ENCODE results near the gene PTP4A2.

Gene PTP4A2

GRCh38 chr1:31885851-31886250 lies 52.3 kb downstream of the PTP4A2 start:
- DNase-seq (ENCODE audit: low read depth) = no peak

- no peak for DNase-seq (ENCODE audit: low read depth)
Observed at GRCh38 chr1:31883357-31883942, 54.7 kb downstream of the PTP4A2 start.

DNA sequence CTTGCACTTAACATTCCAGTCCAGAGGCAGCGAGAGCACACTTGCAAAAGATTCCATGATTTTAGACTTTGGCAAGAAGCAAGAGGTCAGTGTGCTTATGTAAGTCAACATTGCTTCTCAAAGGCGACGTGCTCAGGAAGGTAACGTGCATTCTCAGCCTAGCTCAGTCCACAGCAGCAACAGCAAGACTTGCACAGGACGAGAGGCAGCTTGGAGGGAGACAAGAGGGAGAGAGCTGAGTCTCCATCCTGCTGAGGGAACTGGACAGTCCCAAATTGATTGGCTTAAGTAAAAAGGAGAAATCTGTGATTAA lies 56.5 kb downstream of the PTP4A2 start:
- DNase-seq (ENCODE audit: low read depth) = no peak

DNA sequence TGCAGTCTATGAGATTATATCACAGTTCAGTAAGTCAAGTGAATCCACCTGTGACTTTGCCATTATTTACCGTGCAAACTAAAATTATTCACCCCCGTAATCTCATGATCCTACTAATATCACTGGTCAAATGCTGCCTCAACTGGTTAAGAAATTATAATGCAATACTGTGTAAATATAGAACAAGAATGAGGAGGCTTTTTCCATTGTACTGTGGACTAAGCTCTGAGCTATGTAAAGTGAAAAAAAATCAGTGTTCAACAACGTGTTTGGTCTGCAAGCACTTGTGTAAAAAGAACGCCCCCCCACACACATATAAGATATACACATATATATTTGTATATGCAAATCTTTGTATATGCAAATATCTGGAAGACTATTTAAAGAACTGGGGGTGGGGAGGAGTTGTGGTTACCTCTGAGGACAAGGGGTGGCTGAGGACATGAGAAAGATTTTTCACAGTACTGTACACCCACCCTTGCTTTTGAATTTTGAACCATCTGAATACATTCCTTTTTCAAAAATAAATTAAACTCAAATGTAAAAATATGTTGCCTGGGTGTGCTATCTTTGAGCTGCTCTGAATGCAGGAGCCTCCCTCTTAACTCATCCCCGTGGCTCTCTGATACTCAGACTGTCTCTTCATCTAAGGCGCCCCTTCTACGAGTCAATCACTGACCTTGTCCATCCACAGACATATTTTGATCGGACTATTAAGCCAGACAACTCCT lies 57.0 kb downstream of the PTP4A2 start:
- DNase-seq (ENCODE audit: low read depth) = no peak

DNA sequence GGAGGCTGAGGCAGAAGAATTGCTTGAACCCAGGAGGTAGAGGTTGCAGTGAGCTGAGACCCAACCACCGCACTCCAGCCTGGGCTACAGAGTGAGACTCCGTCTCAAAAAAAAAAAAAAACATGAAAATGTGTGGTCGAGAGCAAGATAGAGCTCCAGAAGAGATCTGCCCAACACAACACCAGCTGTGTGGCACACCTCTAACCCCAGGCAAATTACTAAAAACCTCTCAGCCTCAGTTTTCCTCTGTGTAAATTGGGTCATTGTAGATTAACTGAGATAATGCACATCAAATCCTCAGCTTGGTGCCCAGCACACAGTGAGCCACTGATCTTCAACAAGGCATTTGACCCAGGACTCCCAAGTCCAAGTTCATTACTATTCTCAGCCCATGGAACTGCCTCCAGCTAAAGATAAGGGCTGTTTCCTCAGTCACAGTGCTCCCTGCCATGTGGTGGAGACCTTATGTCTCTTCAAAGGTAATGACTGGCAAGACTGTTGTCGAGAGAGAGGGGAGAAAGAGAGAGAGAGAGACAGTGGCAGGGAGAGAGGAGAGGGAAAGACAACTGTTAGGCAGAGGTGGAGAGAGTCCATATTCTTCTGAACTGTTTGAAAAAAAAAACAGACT lies 58.1 kb downstream of the PTP4A2 start:
- DNase-seq (ENCODE audit: low read depth) = no peak

- DNase-seq (ENCODE audit: low read depth) = no peak
Observed at GRCh38 chr1:31878058-31878457, 60.1 kb downstream of the PTP4A2 start.

- no peak for DNase-seq (ENCODE audit: low read depth)
Observed at GRCh38 chr1:31877544-31877943, 60.6 kb downstream of the PTP4A2 start.

DNA sequence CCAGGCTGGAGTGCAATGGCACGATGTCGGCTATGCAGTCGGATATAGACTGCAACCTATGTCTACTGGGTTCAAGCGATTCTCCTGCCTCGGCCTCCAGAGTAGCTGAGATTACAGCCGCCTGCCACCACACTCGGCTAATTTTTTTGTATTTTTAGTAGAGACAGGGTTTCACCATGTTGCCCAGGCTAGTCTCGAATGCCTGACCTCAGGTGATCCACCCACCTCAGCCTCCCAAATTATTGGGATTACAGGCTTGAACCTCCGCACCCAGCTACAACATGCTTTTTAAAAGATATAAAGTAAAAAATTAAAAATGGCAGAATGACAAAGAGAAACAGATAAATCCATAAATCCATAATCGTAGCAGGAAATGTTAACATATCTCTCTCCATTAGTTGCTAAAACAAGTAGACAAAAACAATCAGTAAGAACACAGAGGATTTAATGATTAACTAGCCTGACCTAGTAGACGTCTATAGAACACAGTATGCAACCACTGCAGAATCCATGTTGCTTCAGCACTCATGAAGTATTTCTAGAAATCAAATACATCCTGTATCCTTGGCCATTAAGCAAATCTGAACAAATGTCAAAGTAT lies 62.4 kb downstream of the PTP4A2 start:
- DNase-seq (ENCODE audit: low read depth) = no peak

GRCh38 chr1:31874942-31875341 lies 63.2 kb downstream of the PTP4A2 start:
- DNase-seq (ENCODE audit: low read depth) = no peak

- DNase-seq (ENCODE audit: low read depth) = no peak
Observed at GRCh38 chr1:31872658-31873636, 65.2 kb downstream of the PTP4A2 start.

- no peak for DNase-seq (ENCODE audit: low read depth)
Observed at GRCh38 chr1:31871703-31872102, 66.5 kb downstream of the PTP4A2 start.

DNA sequence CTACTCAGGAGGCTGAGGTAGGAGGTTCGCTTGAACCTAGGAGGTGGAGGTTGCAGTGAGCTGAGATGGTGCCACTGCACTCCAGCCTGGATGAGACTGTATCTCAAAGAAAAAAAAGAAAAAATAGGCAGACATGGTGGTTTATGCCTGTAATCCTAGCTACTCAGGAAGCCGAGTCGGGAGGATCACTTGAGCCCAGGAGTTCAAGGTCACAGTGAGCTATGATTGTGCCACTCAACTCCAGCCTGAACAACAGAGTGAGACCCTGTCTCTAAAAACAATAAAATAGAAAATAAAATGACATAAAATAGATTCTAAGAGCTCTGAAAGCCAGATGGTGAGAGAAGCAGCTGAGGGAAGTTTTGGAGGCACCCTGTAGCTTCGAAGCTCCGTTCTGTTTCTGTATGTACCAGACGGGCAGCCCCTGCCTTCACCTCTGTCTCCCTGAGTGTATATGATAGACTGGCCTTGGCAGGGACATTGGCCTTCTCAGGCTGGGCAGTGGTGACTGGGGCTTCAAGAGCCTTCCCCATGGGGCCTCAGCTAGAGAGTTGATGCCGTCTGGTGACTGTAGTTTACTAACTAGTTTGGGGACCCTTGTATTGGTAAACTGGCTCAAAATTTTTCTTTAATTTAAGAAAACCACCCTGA lies 68.0 kb downstream of the PTP4A2 start:
- DNase-seq (ENCODE audit: low read depth) = no peak

DNA sequence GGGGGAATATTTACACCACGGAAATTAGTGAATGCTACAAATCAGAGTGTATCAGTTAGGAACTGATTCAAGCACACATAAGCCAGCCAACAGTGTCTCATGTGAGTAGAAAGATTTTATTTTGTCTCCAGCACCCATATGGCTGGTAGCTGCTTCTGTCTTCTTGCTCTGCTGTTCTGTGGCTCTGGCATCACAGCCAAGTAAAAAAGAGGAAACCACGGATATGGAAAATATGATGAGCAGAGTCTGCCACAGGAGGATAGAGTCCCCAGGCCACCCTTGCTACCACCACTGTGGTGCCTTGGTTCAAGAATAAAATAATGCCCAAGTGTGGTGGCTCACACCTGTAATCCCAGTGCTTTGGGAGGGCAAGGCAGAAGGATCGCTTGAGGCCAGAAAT lies 68.7 kb downstream of the PTP4A2 start:
- no peak for DNase-seq (ENCODE audit: low read depth)

GRCh38 chr1:31868862-31869261 lies 69.3 kb downstream of the PTP4A2 start:
- no peak for DNase-seq (ENCODE audit: low read depth)

DNA sequence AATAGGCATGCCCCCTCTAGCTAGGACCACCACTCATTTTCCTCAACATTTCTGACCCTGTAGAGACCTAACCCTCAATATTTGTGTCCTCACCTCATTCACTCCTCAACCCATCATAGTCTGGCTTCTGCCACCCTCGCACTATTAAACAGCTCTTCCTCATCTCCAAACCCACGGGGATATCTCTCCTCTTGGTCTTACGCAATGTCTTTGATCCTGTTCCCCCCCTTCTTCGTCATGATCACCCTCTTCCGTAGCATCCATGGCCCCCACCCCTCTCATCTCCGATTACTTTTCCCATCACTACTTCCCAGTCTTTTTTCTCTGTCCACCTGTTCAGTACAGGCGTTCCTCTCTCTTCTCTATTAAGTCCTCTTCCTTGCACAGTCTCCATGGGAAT lies 70.6 kb downstream of the PTP4A2 start:
- no peak for DNase-seq (ENCODE audit: low read depth)

DNA sequence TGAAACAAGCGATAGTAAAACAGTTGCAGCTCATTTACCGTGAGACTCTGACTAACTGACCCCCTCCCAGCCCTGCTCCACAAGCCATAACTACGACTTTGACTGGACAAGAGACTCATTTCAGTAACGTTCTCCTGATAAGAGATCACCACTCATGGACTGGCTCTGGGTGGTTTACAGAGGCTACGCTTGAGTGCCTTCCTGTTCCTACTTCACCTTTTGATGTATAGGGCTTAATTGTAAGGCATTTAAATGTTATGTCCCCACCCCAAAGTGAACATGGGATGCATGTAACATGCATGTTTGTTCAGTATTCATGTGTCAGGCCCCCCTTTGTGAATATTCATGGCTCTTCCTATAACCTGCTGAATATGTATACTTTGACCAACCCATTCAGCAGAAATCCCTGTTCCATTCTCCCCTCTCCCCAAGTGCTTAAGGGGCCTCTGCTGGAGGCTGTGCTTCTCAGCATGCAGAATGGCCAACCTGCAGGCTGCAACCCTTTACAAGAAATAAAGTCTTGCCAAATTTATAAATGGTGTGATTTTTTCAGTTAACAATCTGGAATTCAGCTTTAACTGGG lies 71.6 kb downstream of the PTP4A2 start:
- DNase-seq (ENCODE audit: low read depth) = no peak

DNA sequence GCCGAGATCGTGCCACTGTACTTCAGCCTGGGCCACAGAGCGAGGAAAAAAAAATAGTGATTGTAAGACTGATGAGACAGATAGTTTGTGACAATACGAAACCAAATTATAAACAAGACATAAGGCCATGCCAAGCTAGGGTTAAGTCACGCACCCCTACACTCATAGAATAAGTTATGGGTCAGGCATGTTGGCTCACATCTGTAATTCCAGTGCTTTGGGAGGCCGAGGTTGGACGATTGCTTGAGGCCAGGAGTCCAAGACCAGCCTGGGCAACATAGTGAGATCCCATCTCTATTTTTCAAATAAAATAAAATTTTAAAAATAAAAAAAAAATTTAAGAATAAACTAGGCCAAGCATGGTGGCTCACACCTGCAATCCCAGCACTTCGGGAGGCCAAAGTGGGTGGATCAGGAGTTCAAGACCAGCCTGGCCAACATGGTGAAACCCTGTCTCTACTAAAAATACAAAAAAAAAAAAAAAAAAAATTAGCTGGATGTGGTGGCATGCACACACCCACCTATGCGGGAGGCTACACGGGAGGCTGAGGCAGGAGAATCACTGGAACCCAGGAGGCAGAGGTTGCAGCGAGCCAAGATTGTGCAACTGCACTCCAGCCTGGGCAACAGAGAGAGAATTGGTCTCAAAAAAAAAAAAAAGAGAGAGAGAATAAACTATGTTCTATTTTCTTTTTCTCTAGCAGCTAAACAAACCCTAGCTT lies 72.3 kb downstream of the PTP4A2 start:
- DNase-seq (ENCODE audit: low read depth) = no peak

- DNase-seq (ENCODE audit: low read depth) = no peak
Observed at GRCh38 chr1:31862071-31862470, 76.1 kb downstream of the PTP4A2 start.

DNA sequence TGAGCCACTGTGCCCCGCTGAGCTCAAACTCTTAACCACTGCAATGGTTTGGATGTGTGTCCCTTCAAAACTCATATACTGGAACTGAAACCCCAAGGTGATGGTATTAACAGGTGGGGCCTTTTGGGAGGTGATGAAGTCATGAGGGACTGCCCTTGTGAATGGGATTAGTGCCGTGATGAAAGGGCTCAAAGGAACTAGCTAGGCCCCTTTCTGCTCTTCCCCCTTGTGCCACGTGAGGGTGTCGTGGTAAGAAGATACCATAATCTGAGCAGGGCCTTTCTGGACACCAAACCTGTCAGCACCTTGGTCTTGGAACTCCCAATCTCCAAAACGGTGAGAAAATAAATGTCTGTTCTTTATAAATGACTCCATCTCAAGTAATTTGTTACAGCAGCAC lies 76.8 kb downstream of the PTP4A2 start:
- no peak for DNase-seq (ENCODE audit: low read depth)

DNA sequence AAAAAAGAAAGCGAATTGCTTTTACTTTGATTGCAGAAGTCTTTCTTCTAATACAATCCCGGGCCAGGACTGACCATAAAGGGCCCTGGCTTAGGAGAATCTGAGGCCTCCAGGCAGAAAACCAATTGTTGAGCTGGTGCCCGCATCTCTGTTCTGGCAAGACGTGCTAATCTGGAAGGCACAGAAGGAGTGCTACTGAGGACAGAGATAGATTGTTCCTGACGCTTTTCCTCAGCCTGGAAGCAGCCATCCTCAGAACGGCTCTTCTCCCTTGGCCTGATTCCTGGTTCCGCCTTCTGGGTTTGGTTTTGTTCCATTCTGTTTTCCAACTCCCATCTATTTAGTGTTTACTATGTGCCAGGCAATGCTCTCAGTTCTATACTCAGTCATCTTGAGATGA lies 77.6 kb downstream of the PTP4A2 start:
- DNase-seq (ENCODE audit: low read depth) = no peak

DNA sequence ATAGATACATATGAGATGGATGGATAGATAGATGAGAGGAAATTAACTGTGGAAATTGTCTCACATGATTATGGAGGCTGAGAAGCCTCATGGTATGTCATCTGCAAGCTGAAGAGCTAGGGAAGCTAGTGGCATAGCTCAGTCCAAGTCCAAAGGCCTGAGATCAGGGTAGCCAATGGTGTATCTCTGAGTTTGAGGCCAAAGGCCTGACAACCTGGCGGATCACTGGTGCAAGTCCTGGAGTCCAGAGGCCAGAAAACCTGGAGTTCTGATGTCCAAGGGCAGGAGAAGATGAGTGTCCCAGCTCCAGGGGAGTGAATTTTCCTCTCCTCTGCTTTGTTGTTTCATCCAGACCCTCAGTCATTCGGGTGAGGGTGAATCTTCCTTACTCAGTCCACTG lies 78.4 kb downstream of the PTP4A2 start:
- DNase-seq (ENCODE audit: low read depth) = no peak
